ENCODE data around the gene FRAS1.
"Not testable (repeated sequence)": the region's sequence is repeated elsewhere in the genome, so short reads cannot be mapped to it uniquely, and the experiment has no call there.

The FRAS1 gene

GRCh38 chr4:78167510-78167909 is 110.4 kb downstream of the FRAS1 start:
- DNase-seq (ENCODE audit: low read depth): no peak

- no peak for DNase-seq (ENCODE audit: low read depth)
Observed at GRCh38 chr4:78168029-78168428, 110.9 kb downstream of the FRAS1 start.

- no peak for DNase-seq (ENCODE audit: low read depth)
Observed at GRCh38 chr4:78169728-78170127, 112.6 kb downstream of the FRAS1 start.

- no peak for DNase-seq (ENCODE audit: low read depth)
Observed at GRCh38 chr4:78171482-78171881, 114.4 kb downstream of the FRAS1 start.

- no peak for DNase-seq (ENCODE audit: low read depth)
Observed at GRCh38 chr4:78174891-78175290, 117.8 kb downstream of the FRAS1 start.

DNA sequence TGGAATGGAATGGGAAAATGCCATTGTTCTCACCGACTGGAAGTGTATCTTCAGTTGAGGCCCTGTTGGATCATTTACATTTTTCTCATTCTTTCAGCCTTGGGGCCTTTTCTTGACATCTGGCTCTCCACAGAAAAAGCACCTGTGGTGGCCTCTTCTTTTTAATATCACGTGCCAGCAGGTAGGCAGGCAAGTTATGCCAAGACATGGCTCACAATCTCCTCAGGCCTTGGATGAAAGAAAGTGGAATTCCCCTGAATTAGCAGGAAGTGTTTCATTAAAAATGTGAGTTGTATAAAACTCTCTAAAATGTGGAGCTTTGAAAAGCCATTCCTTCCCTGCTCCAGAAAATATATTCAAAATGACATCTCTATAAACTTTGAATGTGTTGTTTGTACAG is 122.1 kb downstream of the FRAS1 start:
- DNase-seq (ENCODE audit: low read depth): no peak

DNA sequence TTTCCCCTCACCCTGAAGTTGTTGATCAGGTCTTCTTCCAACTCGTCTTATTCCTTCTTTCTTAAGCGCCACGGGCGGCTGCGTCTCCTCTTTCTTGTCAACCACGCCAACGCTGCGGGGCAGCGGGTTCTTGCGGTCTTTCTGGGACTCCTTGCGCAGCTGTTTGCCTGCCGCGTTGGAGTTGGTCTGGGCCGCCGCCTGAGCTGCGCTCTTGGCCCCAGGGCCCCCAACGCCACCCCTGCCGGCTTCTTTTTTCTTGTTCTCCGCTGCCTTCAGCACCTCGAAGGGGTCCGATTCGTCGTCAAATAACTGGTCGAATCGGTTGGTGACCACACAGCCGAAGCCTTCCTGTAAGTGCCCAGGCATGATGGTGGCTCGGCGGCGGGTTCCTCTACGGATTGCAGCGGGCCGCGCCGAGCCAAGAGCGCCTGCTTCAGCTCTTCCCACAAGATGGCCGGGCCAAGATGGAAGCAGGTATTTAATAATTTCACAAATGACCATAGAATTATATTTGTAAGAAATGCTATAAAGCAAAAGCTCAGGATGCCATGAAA is 124.6 kb downstream of the FRAS1 start:
- not testable (repeated sequence) for DNase-seq (ENCODE audit: low read depth)

GRCh38 chr4:78184584-78184983 is 127.5 kb downstream of the FRAS1 start:
- no peak for DNase-seq (ENCODE audit: low read depth)

DNA sequence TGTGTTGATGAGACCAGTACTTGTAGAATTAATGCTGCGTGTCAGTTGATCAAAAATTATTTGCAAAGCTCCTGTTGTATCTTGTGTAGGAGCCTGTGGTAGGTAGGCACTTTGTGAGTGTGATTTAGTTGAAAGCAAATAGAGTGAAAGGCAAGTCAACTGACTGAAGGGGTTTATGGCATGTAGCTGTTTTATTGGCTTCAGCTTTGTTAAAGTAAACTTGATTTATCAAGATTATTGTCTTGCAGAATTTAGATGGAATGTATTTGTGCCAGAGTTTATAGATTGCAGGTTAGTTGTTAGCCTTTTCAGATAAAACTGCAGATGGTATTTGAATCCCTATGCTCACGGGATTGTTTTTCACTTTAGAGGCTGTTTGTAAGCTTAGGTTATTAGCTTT is 128.0 kb downstream of the FRAS1 start:
- DNase-seq (ENCODE audit: low read depth): no peak

GRCh38 chr4:78186597-78187543 is 129.7 kb downstream of the FRAS1 start:
- no peak for DNase-seq (ENCODE audit: low read depth)

DNA sequence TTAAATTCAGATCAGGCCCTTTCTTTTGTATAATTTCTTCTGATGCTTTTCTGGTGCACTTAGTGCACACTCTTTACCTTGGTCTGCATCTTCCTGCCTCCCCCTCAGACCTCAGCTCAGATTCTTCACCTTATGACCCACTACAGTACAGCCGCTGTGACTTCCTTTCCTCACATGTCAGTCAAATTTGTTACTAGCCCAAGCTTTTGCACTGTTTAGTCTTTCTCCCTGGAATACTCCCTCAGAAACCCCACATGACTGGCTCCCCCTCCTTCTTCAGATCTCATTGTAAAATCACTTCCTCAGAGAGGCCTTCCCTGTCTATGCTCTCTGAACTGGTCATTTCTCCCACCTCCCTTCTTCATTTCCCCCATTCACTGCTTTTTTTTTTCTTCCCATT is 132.9 kb downstream of the FRAS1 start:
- DNase-seq (ENCODE audit: low read depth): no peak

- DNase-seq (ENCODE audit: low read depth): no peak
Observed at GRCh38 chr4:78190595-78190994, 133.5 kb downstream of the FRAS1 start.

GRCh38 chr4:78197947-78198346 is 140.8 kb downstream of the FRAS1 start:
- DNase-seq (ENCODE audit: low read depth): no peak

DNA sequence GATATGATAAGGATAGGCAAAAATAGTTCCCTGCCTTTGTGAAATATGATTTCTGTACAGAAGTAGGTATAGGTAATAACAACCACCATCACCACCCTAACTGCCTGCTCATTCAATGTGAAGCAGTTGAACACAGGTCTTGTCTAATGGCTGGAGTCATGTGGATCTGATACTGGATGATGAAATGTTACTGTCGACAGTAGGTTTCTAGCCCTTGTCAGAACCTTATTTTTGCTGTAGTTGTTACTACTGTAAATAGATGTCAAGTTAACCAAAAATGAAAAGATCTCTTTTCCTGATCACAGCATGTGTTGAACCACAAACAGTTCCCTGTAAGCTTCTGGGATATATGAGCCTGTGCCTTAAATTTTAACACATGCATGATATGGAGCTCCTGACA is 142.9 kb downstream of the FRAS1 start:
- DNase-seq (ENCODE audit: low read depth): no peak

- DNase-seq (ENCODE audit: low read depth): no peak
Observed at GRCh38 chr4:78200949-78201348, 143.8 kb downstream of the FRAS1 start.

GRCh38 chr4:78204176-78204575 is 147.1 kb downstream of the FRAS1 start:
- DNase-seq (ENCODE audit: low read depth): no peak

DNA sequence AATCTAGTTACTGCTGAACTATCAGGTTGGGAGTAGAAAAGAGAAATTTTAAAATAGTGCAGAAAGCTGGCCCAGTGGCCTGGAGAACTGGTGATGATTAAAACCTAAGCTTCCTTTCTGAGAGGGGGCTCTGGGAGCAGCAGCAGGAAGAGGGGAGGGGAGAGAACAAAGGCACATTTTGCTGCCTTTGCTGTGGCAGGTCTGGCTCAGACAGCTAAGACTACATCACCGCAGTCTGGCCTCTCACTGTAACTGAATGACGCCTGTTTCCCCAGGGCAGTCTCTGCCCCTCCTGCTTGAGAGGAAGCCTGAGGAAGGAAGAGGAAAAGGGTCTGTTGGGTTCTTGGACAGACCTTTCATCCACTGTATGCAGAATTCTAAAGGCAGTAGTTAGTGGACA is 148.5 kb downstream of the FRAS1 start:
- DNase-seq (ENCODE audit: low read depth): no peak

- no peak for DNase-seq (ENCODE audit: low read depth)
Observed at GRCh38 chr4:78207541-78207940, 150.4 kb downstream of the FRAS1 start.

DNA sequence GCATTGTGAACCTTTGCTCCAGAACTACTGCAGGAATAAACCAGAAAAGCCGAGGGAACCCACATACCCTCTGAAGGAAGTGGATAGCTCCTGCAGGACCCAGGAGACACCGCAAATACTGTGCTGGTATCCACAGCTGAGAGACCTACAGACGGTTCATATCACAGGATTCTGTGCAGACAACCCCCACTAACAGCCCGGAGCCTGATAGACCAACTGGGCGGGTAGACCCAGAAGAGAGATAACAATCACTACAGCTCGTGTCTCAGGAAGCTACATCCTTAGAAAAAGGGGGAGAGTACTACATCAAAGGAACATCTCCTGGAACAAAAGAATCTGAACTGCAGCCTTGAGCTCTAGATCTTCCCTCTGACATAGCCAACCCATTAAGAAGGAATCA is 150.8 kb downstream of the FRAS1 start:
- no peak for DNase-seq (ENCODE audit: low read depth)

GRCh38 chr4:78208896-78209295 is 151.8 kb downstream of the FRAS1 start:
- DNase-seq (ENCODE audit: low read depth): not testable (repeated sequence)

DNA sequence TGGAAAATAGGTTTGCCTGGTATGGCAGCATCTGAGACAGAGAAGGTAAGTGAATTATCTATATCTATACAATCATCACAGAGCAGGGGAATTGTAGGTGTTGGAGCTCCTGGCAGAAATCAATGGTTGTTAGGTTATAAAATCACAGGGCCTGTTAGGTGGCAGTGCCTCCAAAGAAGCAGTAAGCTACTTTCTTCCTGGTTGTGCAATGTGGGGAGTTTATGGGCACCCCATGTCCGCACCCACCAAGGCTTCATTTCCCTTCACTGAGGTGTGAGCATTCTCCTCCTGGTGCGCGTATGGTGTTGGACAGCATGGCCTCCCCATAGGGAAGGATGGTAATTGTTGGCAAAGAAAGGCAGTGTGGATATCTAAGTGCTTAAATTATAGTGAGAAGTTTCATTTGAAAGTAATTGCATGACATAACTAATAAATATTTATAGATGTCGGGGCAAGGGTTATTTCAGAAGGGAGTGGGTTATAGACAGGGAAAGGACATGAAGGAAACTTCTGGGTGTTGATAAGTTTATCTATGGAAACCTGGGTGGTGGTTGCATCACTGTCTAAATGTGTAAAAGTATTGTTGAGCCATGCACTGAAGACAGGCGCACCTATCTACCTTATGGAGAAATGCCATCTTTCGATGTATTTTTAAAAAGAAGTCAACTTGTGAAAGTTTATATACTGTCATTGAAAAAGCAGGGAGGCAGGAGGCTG is 153.7 kb downstream of the FRAS1 start:
- no peak for DNase-seq (ENCODE audit: low read depth)

DNA sequence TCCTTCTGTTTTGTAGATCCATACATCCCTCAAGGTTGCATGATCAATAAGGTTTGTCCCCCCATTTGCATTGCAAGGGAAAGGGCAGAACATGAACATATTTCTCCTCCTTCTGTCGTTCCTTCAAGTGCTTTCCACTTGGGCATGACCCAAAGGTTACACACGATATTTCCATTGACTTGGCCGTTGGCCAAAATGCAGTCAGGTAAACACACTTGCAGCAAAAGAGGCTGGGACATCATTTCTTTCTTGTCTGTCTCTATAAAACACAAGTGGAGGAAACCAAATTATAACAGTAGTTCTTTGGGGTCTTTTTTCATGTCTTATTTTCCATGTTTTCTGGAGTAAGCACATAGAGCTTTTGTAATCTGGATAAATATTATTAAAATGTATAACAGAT is 156.1 kb downstream of the FRAS1 start:
- no peak for DNase-seq (ENCODE audit: low read depth)

DNA sequence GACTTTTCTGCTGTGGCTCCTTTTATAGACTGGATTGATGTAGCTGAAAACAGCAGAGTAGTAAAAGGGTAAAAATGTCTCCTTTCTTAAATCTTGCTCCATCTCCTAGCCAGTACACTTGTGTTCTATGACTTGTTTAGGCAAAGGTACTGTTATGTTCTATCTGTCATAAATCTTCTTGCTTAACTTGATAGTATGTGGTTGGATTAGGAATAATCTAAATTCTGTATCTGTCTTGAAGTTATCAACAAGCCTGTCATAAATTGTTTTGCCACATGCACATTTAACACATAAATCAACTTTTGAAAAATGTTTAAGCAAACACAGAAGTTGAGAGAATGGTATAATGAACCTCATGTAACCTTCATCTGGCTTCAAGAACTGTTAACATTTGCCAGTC is 157.0 kb downstream of the FRAS1 start:
- DNase-seq (ENCODE audit: low read depth): no peak
